ENCODE data around the gene UBXN10. TPM values are rescaled to one million over a fixed set of nuclear protein-coding genes. Genes with fewer than 3 reads are reported as not detected.

Gene UBXN10
- total and polyA plus RNA-seq, 2 donors (not counting 3 experiments of a cell fraction or from before 2014, with no cell fraction given) = not detected

- POLR2A ChIA-PET = no interaction called here
- H3K4me2 ChIP-seq (ENCODE audit: insufficient read depth, low read length) = no peak overlapping the region
- H3K79me2 ChIP-seq (ENCODE audit: control insufficient read depth, insufficient read depth, low read length) = no peaks in the 10 kb centered on the region
- FAIRE-seq (no peak), DNase-seq (ENCODE audit: low read depth, low spot score) (no peak)
- H3K4me1 ChIP-seq (ENCODE audit: control insufficient read depth, extremely low read depth, insufficient read depth, low read length) = peaks cover 2% of the 10 kb centered on the region
- no peak overlapping the region for H3K9ac ChIP-seq (replicated peaks; ENCODE audit: extremely low read depth, insufficient read depth, low read length)
- no peaks in the 10 kb centered on the region for H3K9me3 ChIP-seq (replicated peaks; ENCODE audit: control insufficient read depth, insufficient read depth, low read length)
- H3K4me3 ChIP-seq (replicated peaks in 1 of 3; ENCODE audit: insufficient read depth in 1 of 3, low read depth in 1 of 3, low read length in 3 of 3) = no peak overlapping the region
- H3K27ac ChIP-seq (ENCODE audit: insufficient read depth, low read depth, low read length) = no peak overlapping the region
- no peak overlapping the region for H2AFZ ChIP-seq (ENCODE audit: low read depth, low read length)
- peaks cover 9 to 24% of the 10 kb centered on the region in 2 experiments for H3K27me3 ChIP-seq (ENCODE audit: control insufficient read depth in 2 of 2, insufficient read depth in 2 of 2, low read length in 2 of 2)
- no peaks in the 10 kb centered on the region for H3K36me3 ChIP-seq (ENCODE audit: control insufficient read depth in 2 of 2, extremely low read depth in 1 of 2, insufficient read depth in 2 of 2, low read length in 2 of 2)
- no TSS peak for BruUV-seq (replicated peaks)
- H3K9me1 ChIP-seq (replicated peaks; ENCODE audit: control insufficient read depth, extremely low read depth, insufficient read depth, low read length) = no peaks in the 10 kb centered on the region
- H4K20me1 ChIP-seq (replicated peaks; ENCODE audit: control insufficient read depth, extremely low read depth, insufficient read depth, low read length) = no peaks in the 10 kb centered on the region
- dilution Hi-C loops (cut with MboI; ENCODE audit: extremely low pct_ligation_motif_present, low sequenced_read_pairs) (no loop called here), intact Hi-C loops (cut with micrococcal nuclease) (no loop called here)
- TF ChIP-seq MAX (IDR thresholded peaks at IDR 0.05; ENCODE audit: insufficient read depth, insufficient read length) (no peak), MYC (IDR thresholded peaks at IDR 0.05; ENCODE audit: low read depth, low read length) (no peak), JUN (IDR thresholded peaks at IDR 0.05; ENCODE audit: borderline replicate concordance, insufficient read depth, insufficient read length, low read depth) (no peak), CTCF (IDR thresholded peaks at IDR 0.05; ENCODE audit: extremely low read depth in 1 of 2, insufficient read depth in 1 of 2, low read depth in 1 of 2, low read length in 2 of 2) (no peak), POLR2AphosphoS5 (IDR thresholded peaks at IDR 0.05; ENCODE audit: insufficient read depth, low read depth, low read length) (no peak), POLR2A (IDR thresholded peaks at IDR 0.05; ENCODE audit: low read depth, low read length) (no peak), EZH2 (IDR thresholded peaks at IDR 0.05; ENCODE audit: borderline replicate concordance, low read depth, low read length, severe bottlenecking) (no peak), GATA2 (IDR thresholded peaks at IDR 0.05; ENCODE audit: insufficient read depth, insufficient read length, low read depth, low read length) (no peak), FOS (IDR thresholded peaks at IDR 0.05; ENCODE audit: borderline replicate concordance, insufficient read depth, low read length) (no peak)
- CTCF ChIA-PET = interaction anchor here (0.6 kb wide), 1 partner anchor 25 kb away, joined by 3 read pairs; no protein-coding TSS in a partner anchor
These were observed 4.6 kb downstream of the UBXN10 start for GRCh38 chr1:20190256-20191160.

All from endothelial cell of umbilical vein (primary cell).